ENCODE measurements around the gene NEDD4L.

Gene NEDD4L

GRCh38 chr18:58288921-58289797, 245.1 kb downstream of the NEDD4L start:
- peak; percentile 11 for DNase-seq (ENCODE audit: low read depth)
- H3K4me3 ChIP-seq (ENCODE audit: low read depth, low read length) = no peak overlapping the region
- no peak for TF ChIP-seq CTCF (IDR thresholded peaks at IDR 0.05; ENCODE audit: low read depth, low read length)
- no peak for TF ChIP-seq POLR2A (IDR thresholded peaks at IDR 0.05; ENCODE audit: extremely low read depth, insufficient read length)
- TF ChIP-seq MAX (IDR thresholded peaks at IDR 0.05; ENCODE audit: low read depth, low read length) = no peak
- TF ChIP-seq MYC (IDR thresholded peaks at IDR 0.05; ENCODE audit: low read depth, low read length) = no peak

GRCh38 chr18:58290116-58290695, 246.2 kb downstream of the NEDD4L start:
- TF ChIP-seq POLR2A (IDR thresholded peaks at IDR 0.05; ENCODE audit: extremely low read depth, insufficient read length) (no peak), MYC (IDR thresholded peaks at IDR 0.05; ENCODE audit: low read depth, low read length) (no peak), CTCF (IDR thresholded peaks at IDR 0.05; ENCODE audit: low read depth, low read length) (no peak)
- H3K4me3 ChIP-seq (ENCODE audit: low read depth, low read length) = no peak overlapping the region
- DNase-seq (ENCODE audit: low read depth) = no peak

- no peak for TF ChIP-seq MYC (IDR thresholded peaks at IDR 0.05; ENCODE audit: low read depth, low read length)
- no peak for TF ChIP-seq MAX (IDR thresholded peaks at IDR 0.05; ENCODE audit: low read depth, low read length)
- no peak for TF ChIP-seq CTCF (IDR thresholded peaks at IDR 0.05; ENCODE audit: low read depth, low read length)
- no peak for TF ChIP-seq POLR2A (IDR thresholded peaks at IDR 0.05; ENCODE audit: extremely low read depth, insufficient read length)
- DNase-seq (ENCODE audit: low read depth) = no peak
- no peak overlapping the region for H3K4me3 ChIP-seq (ENCODE audit: low read depth, low read length)
Observed at GRCh38 chr18:58291131-58291530, 247.1 kb downstream of the NEDD4L start.

- H3K4me3 ChIP-seq (ENCODE audit: low read depth, low read length) = no peak overlapping the region
- TF ChIP-seq POLR2A (IDR thresholded peaks at IDR 0.05; ENCODE audit: extremely low read depth, insufficient read length) = no peak
- TF ChIP-seq MYC (IDR thresholded peaks at IDR 0.05; ENCODE audit: low read depth, low read length) = no peak
- no peak for TF ChIP-seq MAX (IDR thresholded peaks at IDR 0.05; ENCODE audit: low read depth, low read length)
- TF ChIP-seq CTCF (IDR thresholded peaks at IDR 0.05; ENCODE audit: low read depth, low read length) = no peak
- no peak for DNase-seq (ENCODE audit: low read depth)
Observed at GRCh38 chr18:58292638-58293037, 248.6 kb downstream of the NEDD4L start.

- no peak for TF ChIP-seq MAX (IDR thresholded peaks at IDR 0.05; ENCODE audit: low read depth, low read length)
- TF ChIP-seq CTCF (IDR thresholded peaks at IDR 0.05; ENCODE audit: low read depth, low read length) = no peak
- TF ChIP-seq MYC (IDR thresholded peaks at IDR 0.05; ENCODE audit: low read depth, low read length) = no peak
- no peak for TF ChIP-seq POLR2A (IDR thresholded peaks at IDR 0.05; ENCODE audit: extremely low read depth, insufficient read length)
- DNase-seq (ENCODE audit: low read depth) = no peak
- no peak overlapping the region for H3K4me3 ChIP-seq (ENCODE audit: low read depth, low read length)
Observed at GRCh38 chr18:58297198-58297597, 253.2 kb downstream of the NEDD4L start.
